ENCODE results near the gene UFSP1.

Gene UFSP1

GRCh38 chr7:100847360-100847759 lies 42.2 kb downstream of the UFSP1 start:
- Mint-ChIP-seq H3K27ac (no peak overlapping the region), H3K4me3 (no peak overlapping the region), H3K4me1 (ENCODE audit: low read depth) (peaks cover 2% of the 10 kb centered on the region), H3K9me3 (no peaks in the 10 kb centered on the region), H3K27me3 (ENCODE audit: low read depth) (peaks cover under 1% of the 10 kb centered on the region), H3K36me3 (ENCODE audit: low read depth) (no peaks in the 10 kb centered on the region)
- DNase-seq (ENCODE audit: low spot score), result no peak

- Mint-ChIP-seq H3K27me3 (ENCODE audit: low read depth) (peaks cover 11% of the 10 kb centered on the region), H3K36me3 (ENCODE audit: low read depth) (no peaks in the 10 kb centered on the region), H3K4me1 (ENCODE audit: low read depth) (peaks cover 14% of the 10 kb centered on the region), H3K9me3 (no peaks in the 10 kb centered on the region), H3K27ac (peak overlapping the region; percentile 9), H3K4me3 (no peak overlapping the region)
- no peak for DNase-seq (ENCODE audit: low spot score)
These were observed 48.9 kb downstream of the UFSP1 start for GRCh38 chr7:100840470-100841100.

- DNase-seq (ENCODE audit: low spot score), result no peak
- Mint-ChIP-seq H3K36me3 (ENCODE audit: low read depth) (no peaks in the 10 kb centered on the region), H3K9me3 (no peaks in the 10 kb centered on the region), H3K4me3 (no peak overlapping the region), H3K4me1 (ENCODE audit: low read depth) (peaks cover 14% of the 10 kb centered on the region), H3K27ac (no peak overlapping the region), H3K27me3 (ENCODE audit: low read depth) (peaks cover 11% of the 10 kb centered on the region)
These were observed 50.2 kb downstream of the UFSP1 start for GRCh38 chr7:100839361-100839760.
